ACC112 (cell line): Measurements from ENCODE around the gene ZMIZ2.
"Not testable (repeated sequence)": the region's sequence is repeated elsewhere in the genome, so short reads cannot be mapped to it uniquely, and the experiment has no call there.

Experiments used
- H2AFZ ChIP-seq: fragments of 200-600 bp; sonication (generic); one replicate; pipeline ENCODE4 v1.6.0; 2017; ENCODE audit warnings: antibody characterized with exemption, low read length; ENCODE audit not compliant: unreplicated experiment
- H3K27ac ChIP-seq: fragments of 200-600 bp; sonication (generic); 2 replicates; pipeline ENCODE4 v1.5.1; 2014; ENCODE audit warnings: low read depth, mild to moderate bottlenecking, antibody characterized with exemption, low read length, moderate library complexity
- H3K27me3 ChIP-seq: fragments of 200-600 bp; sonication (generic); 2 replicates; pipeline ENCODE4 v1.6.1; 2014; ENCODE audit warnings: mild to moderate bottlenecking, antibody characterized with exemption, low read length, moderate library complexity, mixed read lengths; ENCODE audit not compliant: insufficient read depth
- H3K36me3 ChIP-seq: fragments of 200-600 bp; sonication (generic); 2 replicates; pipeline ENCODE4 v1.6.1; 2016; ENCODE audit warnings: mild to moderate bottlenecking, antibody characterized with exemption, low read length, moderate library complexity, mixed read lengths; ENCODE audit not compliant: insufficient read depth
- H3K4me1 ChIP-seq: fragments of 200-600 bp; sonication (generic); one replicate; pipeline ENCODE4 v1.6.1; 2016; ENCODE audit warnings: low read length, mixed read lengths; ENCODE audit not compliant: insufficient read depth, unreplicated experiment, control insufficient read depth
- H3K4me3 ChIP-seq: fragments of 200-600 bp; sonication (generic); 2 replicates; pipeline ENCODE4 v1.5.1; 2014; ENCODE audit warnings: mild to moderate bottlenecking, low read depth, low read length
- H3K79me2 ChIP-seq: fragments of 200-600 bp; sonication (generic); one replicate; pipeline ENCODE4 v1.6.0; 2016; ENCODE audit warnings: low read length; ENCODE audit not compliant: control insufficient read depth, unreplicated experiment, insufficient read depth

Gene ZMIZ2

GRCh38 chr7:44709945-44710596, 38.6 kb upstream of the ZMIZ2 start:
- Histone ChIP-seq H3K79me2 (no peaks in the 10 kb centered on the region), H3K4me1 (no peaks in the 10 kb centered on the region), H3K27ac (no peak overlapping the region), H3K4me3 (no peak overlapping the region), H3K27me3 (no peaks in the 10 kb centered on the region), H3K36me3 (peaks cover 3% of the 10 kb centered on the region; the same call in 1 of the 2 replicates), H2AFZ (no peak overlapping the region)

- peaks cover 3% of the 10 kb centered on the region; the same call in 1 of the 2 replicates for H3K36me3 ChIP-seq
- H3K79me2 ChIP-seq: no peaks in the 10 kb centered on the region
- no peaks in the 10 kb centered on the region for H3K27me3 ChIP-seq
- H3K27ac ChIP-seq: no peak overlapping the region
- H3K4me3 ChIP-seq: no peak overlapping the region
- H2AFZ ChIP-seq: no peak overlapping the region
- no peaks in the 10 kb centered on the region for H3K4me1 ChIP-seq
Observed at GRCh38 chr7:44711528-44711927, 37.1 kb upstream of the ZMIZ2 start.

GRCh38 chr7:44712012-44712411, 36.6 kb upstream of the ZMIZ2 start:
- Histone ChIP-seq H3K27me3 (no peaks in the 10 kb centered on the region), H3K4me3 (no peak overlapping the region), H3K27ac (no peak overlapping the region), H3K36me3 (peaks cover 3% of the 10 kb centered on the region; the same call in 1 of the 2 replicates), H3K4me1 (no peaks in the 10 kb centered on the region), H2AFZ (no peak overlapping the region), H3K79me2 (no peaks in the 10 kb centered on the region)

- Histone ChIP-seq H3K4me3 (no peak overlapping the region), H3K27me3 (no peaks in the 10 kb centered on the region), H3K27ac (no peak overlapping the region), H3K36me3 (no peaks in the 10 kb centered on the region), H3K4me1 (no peaks in the 10 kb centered on the region), H3K79me2 (no peaks in the 10 kb centered on the region), H2AFZ (no peak overlapping the region)
Observed at GRCh38 chr7:44713141-44713540, 35.5 kb upstream of the ZMIZ2 start.

GRCh38 chr7:44713680-44714335, 34.8 kb upstream of the ZMIZ2 start:
- H3K27ac ChIP-seq: no peak overlapping the region
- H3K79me2 ChIP-seq: no peaks in the 10 kb centered on the region
- H3K36me3 ChIP-seq: no peaks in the 10 kb centered on the region
- H2AFZ ChIP-seq: no peak overlapping the region
- no peaks in the 10 kb centered on the region for H3K4me1 ChIP-seq
- no peaks in the 10 kb centered on the region for H3K27me3 ChIP-seq
- no peak overlapping the region for H3K4me3 ChIP-seq

GRCh38 chr7:44716205-44716604, 32.4 kb upstream of the ZMIZ2 start:
- Histone ChIP-seq H3K4me1 (no peaks in the 10 kb centered on the region), H3K27ac (no peak overlapping the region), H3K4me3 (no peak overlapping the region), H3K36me3 (no peaks in the 10 kb centered on the region), H3K79me2 (no peaks in the 10 kb centered on the region), H2AFZ (no peak overlapping the region), H3K27me3 (no peaks in the 10 kb centered on the region)

GRCh38 chr7:44720301-44720700, 28.3 kb upstream of the ZMIZ2 start:
- no peak overlapping the region for H3K4me3 ChIP-seq
- H3K27ac ChIP-seq: no peak overlapping the region
- H3K27me3 ChIP-seq: no peaks in the 10 kb centered on the region
- H2AFZ ChIP-seq: no peak overlapping the region
- no peaks in the 10 kb centered on the region for H3K79me2 ChIP-seq
- H3K4me1 ChIP-seq: no peaks in the 10 kb centered on the region
- H3K36me3 ChIP-seq: no peaks in the 10 kb centered on the region

GRCh38 chr7:44724276-44724675, 24.4 kb upstream of the ZMIZ2 start:
- Histone ChIP-seq H3K36me3 (no peaks in the 10 kb centered on the region), H3K27me3 (no peaks in the 10 kb centered on the region), H2AFZ (no peak overlapping the region)

GRCh38 chr7:44726250-44726649, 22.4 kb upstream of the ZMIZ2 start:
- not testable (repeated sequence) for H2AFZ ChIP-seq, H3K36me3 ChIP-seq, H3K79me2 ChIP-seq, H3K4me3 ChIP-seq, H3K27me3 ChIP-seq, H3K27ac ChIP-seq
- H3K4me1 ChIP-seq: peaks cover 12% of the 10 kb centered on the region

More at GRCh38 chr7:44724276-44724675, 24.4 kb upstream of the ZMIZ2 start:
- H3K79me2 ChIP-seq: no peaks in the 10 kb centered on the region
- peaks cover 12% of the 10 kb centered on the region for H3K4me1 ChIP-seq
- no peak overlapping the region for H3K27ac ChIP-seq
- no peak overlapping the region for H3K4me3 ChIP-seq

- H3K27ac ChIP-seq: peak overlapping the region; percentile 69
- no peak overlapping the region for H3K4me3 ChIP-seq
Observed at GRCh38 chr7:44727158-44727936, 21.3 kb upstream of the ZMIZ2 start.

More at GRCh38 chr7:44727158-44727936, 21.3 kb upstream of the ZMIZ2 start:
- Histone ChIP-seq H3K4me1 (peaks cover 12% of the 10 kb centered on the region), H3K27me3 (no peaks in the 10 kb centered on the region), H3K79me2 (no peaks in the 10 kb centered on the region), H2AFZ (peak overlapping the region; percentile 70), H3K36me3 (no peaks in the 10 kb centered on the region)
